ENCODE data around the gene PTPRD.

Gene PTPRD

GRCh38 chr9:9615086-9615485, 997.7 kb downstream of the PTPRD start:
- DNase-seq: no peak

- DNase-seq: no peak
Measured at GRCh38 chr9:9614607-9615006, 998.2 kb downstream of the PTPRD start.

- no peak for DNase-seq
Measured at GRCh38 chr9:9612755-9613154, 1000.0 kb downstream of the PTPRD start.

GRCh38 chr9:9612270-9612669, 1000.5 kb downstream of the PTPRD start:
- DNase-seq: no peak

- DNase-seq: no peak
Measured at GRCh38 chr9:9605681-9606080, 1007.1 kb downstream of the PTPRD start.

- DNase-seq: no peak
Measured at GRCh38 chr9:9603345-9603744, 1009.5 kb downstream of the PTPRD start.

- no peak for DNase-seq
Measured at GRCh38 chr9:9598723-9599122, 1014.1 kb downstream of the PTPRD start.

- no peak for DNase-seq
Measured at GRCh38 chr9:9592104-9592503, 1020.7 kb downstream of the PTPRD start.

GRCh38 chr9:9585920-9586319, 1026.9 kb downstream of the PTPRD start:
- no peak for DNase-seq

- DNase-seq: no peak
Measured at GRCh38 chr9:9574080-9574479, 1038.7 kb downstream of the PTPRD start.

- no peak for DNase-seq
Measured at GRCh38 chr9:9565700-9566099, 1047.1 kb downstream of the PTPRD start.

GRCh38 chr9:9563817-9564216, 1049.0 kb downstream of the PTPRD start:
- no peak for DNase-seq

- no peak for DNase-seq
Measured at GRCh38 chr9:9560382-9561035, 1052.3 kb downstream of the PTPRD start.

- DNase-seq: no peak
Measured at GRCh38 chr9:9558907-9559306, 1053.9 kb downstream of the PTPRD start.

- DNase-seq: no peak
Measured at GRCh38 chr9:9557804-9558334, 1054.9 kb downstream of the PTPRD start.

- no peak for DNase-seq
Measured at GRCh38 chr9:9556865-9557803, 1055.7 kb downstream of the PTPRD start.

- DNase-seq: no peak
Measured at GRCh38 chr9:9552665-9553064, 1060.1 kb downstream of the PTPRD start.

GRCh38 chr9:9538766-9539165, 1074.0 kb downstream of the PTPRD start:
- no peak for DNase-seq

GRCh38 chr9:9538356-9538755, 1074.4 kb downstream of the PTPRD start:
- peak in 4 of 58 donors; percentile 1 to 13 (median 6) for DNase-seq

GRCh38 chr9:9536523-9536922, 1076.3 kb downstream of the PTPRD start:
- no peak for DNase-seq

GRCh38 chr9:9523476-9524139, 1089.2 kb downstream of the PTPRD start:
- no peak for DNase-seq

GRCh38 chr9:9522406-9522805, 1090.4 kb downstream of the PTPRD start:
- DNase-seq: no peak

Measured in anterior cingulate cortex (tissue), 58 donors.